T47D (cell line): ENCODE data around the gene PGAP6.
"Not testable (repeated sequence)": the region's sequence is repeated elsewhere in the genome, so short reads cannot be mapped to it uniquely, and the experiment has no call there.

Experiments
- DNase-seq, 2 experiments: peaks; one replicate each; pipeline versions ENCODE4 v3.0.0 to v3.0.0-alpha.2; 2011 to 2012; ENCODE audit warnings: low read depth in 1 of 2, low spot score in 1 of 2
- JUND ChIP-seq: IDR thresholded peaks from 2 replicates; pipeline ENCODE4 v1.6.1; 2012; ENCODE audit warnings: low read depth
- in situ Hi-C: cut with HindIII; loops from 2 replicates; pipeline ENCODE4 v1.10.0; 2016; ENCODE audit warnings: low sequenced_read_pairs, low pct_unique_long_range_greater_than_20kb

The PGAP6 gene

DNA sequence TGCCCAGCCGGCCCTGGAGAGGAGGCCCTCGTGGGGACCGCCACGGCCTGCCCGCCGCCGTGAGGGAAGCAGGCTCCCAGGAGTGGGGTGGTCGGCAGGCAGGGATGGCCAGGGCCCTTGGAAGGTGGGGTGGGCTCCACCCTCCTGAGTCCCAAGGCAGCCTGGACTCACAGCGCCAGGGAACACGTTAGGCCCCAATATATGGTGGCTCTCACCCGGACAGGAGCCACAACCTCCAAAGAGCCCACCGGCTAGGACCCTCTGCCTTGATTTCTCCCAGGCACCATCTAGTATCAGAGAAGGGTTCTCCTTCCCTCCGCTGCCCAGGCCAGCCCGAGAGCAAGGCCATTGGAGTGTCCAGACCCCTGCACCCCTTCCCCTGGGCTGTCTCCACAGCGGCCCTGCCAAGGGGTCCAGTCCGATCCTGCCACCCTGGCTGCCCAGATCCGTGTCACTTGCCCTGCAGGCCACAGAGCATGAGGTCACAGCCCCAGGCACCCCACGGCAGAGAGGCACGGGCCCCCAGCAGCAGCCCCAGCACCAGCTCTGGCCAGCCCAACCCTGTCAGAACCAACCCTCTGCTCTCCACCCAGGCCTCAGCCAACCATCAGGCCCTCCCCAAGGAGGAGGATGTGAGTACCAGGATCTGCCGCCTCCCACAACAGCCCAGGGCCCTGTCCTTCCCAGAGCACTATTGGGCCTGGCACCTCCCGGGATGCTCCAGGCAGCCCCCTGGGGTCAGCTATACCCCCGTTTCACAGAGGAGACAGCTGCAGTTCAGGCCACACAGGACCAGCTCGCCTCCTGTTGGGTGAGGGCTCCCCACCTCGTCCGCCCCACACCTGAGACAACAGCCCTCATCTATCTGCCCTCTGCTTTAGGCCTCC is 28.1 kb downstream of the PGAP6 start:
- no peak for TF ChIP-seq JUND
- no peak for DNase-seq
- in situ Hi-C loops: no loop called here

DNA sequence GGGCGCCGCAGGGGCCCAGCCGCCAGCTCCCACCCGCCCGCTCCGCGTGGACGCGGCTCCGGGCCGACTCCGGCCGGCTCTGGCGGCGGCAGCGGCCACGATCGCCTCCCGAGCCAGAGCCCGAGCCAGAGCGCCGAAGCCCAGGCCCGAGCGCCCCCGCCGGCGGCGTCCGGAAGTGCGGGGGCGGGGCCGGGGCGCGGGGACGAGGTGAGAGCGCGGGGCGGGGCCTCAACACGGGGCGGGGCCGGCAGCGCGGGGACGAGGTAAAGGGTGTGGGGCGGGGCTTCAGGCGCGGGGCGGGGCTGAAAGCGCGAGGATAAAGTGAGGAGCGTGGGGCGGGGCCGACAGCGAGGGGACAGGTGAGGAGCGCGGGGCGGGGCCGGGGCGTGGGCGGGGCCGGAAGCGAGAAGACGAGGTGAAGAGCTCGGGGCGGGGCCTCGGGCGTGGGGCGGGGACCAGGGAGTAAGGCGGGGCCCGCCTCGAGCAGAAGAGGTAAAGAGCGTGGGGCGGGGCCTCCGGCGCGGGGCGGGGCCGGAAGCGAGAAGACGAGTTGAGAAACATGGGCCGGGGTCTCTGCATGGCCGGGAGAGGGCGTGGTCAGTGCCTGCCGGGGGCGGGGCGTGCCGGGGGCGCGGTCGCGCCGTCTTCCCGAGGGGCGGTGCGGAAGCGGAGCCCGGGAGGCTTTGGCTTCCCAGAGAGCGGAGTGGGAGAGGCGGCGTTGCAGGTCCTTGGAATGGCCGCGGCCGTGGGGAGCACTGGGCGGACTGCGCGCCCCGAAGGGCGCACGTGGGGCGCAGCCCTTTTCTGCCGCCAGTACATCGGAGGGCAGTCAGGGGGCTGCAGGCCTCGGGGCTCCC is 29.0 kb downstream of the PGAP6 start, which contains the start of gene AXIN1:
TSS of gene AXIN1 (minus strand) at position 177 of the 857 bp plus-strand sequence. CDS start 5,698 bp downstream, outside the sequence.
- no peak for TF ChIP-seq JUND
- DNase-seq: peak; percentile 90 to 99
- in situ Hi-C loops: no loop called here

DNA sequence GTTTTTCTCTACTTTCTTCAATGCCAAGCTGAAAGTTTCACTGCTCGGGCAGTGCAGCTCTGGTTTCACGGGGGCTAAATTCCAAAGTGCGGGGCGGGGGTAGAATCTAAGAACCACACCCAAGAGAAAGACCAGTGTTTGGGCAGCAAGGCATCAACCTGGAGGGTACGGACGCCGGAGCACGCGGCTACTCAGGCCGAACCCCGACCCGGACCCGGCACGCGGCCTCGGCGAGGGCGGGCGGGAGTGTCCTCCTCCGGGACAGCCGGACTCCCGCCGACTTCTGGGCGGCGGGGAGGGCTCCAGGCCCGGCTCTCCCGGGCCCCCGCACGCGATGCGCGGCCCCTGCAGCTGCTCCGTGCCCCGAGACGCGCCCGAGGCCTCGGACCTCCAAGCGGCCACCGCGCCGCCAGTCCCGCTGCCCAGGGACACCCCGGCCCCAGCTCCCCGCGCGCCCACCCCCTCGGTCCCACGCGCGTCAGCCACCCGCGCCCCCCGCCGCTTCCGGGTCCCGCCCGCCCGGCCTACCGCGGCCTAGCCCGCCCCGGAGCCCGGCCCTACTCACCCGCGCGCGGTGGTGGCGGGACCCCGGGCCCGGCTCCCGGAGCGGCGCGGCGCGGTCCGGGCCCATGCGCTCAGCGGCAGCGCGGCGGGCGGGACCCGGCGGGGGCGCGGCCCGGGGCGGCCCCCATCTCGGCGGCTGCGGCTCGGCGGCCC is 29.8 kb downstream of the PGAP6 start:
- no peak for TF ChIP-seq JUND
- no peak for DNase-seq
- in situ Hi-C loops: no loop called here

DNA sequence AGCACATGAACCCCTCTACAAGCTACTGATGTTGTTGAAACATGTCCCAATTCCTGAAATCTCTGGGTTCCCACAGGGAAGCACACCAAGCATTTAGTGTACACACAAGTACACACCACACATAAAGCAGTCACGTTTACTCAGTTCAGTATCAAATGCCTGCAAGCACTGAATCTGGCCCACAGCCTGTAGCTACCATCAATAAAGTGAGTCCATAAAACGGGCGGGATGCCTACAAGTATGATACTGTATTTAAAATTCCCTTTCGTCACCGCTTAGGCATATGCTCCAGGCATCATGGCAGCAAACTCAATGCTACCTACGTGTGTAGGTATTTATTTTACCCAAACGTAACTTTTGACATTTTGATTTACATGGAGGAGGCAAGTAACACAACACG is 31.6 kb downstream of the PGAP6 start:
- TF ChIP-seq JUND: no peak
- no peak for DNase-seq
- in situ Hi-C loops: no loop called here

DNA sequence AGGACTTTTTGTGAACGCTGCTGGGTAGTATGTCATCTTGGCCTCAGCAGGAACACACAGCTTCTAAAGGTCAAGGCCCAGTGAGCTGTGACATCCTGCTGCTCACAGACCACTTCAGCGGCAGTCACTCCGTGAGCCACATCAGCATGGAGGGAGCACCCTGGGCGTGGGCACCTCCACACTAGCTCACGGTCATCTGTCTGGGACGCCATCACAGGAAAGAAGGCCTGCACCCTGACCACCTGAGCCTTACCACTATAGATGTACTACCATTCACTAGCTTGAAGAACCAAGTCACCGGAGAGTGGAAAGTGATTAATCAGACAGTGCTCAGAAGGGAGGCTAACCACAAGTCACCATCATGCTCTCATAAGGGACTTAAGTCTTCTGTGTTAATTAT is 32.6 kb downstream of the PGAP6 start:
- in situ Hi-C loops: no loop called here
- DNase-seq: no peak

DNA sequence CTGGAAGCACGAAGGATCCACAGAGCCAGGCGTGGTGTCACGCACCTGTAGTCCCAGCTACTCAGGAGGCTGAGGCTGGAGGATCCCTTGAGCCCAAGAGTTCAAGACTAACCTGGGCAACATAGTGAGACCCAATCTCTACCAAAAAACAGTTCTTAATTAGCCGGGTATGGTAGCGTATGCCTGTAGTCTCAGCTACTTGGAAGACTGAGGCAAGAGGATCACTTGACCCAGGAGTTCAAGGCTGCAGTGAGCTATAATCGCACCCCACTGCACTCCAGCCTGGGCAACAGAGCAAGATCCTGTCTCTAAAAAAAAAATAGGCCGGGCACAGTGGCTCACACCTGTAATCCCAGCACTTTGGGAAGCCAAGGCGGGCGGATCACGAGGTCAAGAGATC is 33.3 kb downstream of the PGAP6 start:
- DNase-seq, in situ Hi-C loops: not testable (repeated sequence)

More for the DNA sequence above, 32.6 kb downstream of the PGAP6 start:
- no peak for TF ChIP-seq JUND

DNA sequence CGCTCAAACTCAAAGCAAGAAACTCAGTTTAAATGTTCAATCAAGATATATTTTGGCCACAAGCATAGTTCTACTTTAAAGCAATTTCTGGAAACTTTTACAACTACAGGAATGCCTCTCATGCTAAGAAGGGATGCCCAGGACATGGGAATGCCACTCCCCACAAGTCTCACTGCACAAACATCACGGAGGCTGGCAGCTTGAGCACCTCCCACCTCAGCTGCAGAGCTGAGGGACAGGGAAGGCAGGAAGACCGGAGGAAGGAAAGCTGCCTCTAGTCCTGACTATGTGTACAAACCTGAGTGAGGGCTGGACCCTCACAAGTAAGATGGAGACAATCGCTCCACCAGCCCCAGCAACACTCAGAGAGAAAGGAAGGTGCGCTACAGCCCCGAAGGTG is 34.6 kb downstream of the PGAP6 start:
- in situ Hi-C loops: no loop called here
- TF ChIP-seq JUND: no peak
- DNase-seq: no peak

DNA sequence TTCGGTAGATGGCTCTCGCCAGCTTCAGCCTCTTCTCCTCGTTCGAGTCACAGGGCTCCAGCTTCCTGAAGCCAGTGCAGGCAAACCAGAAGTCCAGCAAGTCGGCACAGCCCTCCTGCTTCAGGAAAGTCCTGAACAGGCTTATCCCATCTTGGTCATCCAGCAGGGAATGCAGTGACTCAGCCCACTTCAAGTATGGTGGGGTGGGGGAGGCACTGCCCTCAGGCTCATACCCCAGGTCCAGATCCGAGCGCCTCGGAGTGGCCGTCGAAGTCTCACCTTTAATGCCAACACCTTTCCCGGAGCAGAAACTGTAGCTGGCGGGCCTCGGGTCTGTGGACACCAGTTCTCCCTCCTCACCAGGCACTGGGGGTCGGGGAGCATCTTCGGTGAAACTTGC is 35.2 kb downstream of the PGAP6 start:
- no peak for TF ChIP-seq JUND
- in situ Hi-C loops: no loop called here
- no peak for DNase-seq

DNA sequence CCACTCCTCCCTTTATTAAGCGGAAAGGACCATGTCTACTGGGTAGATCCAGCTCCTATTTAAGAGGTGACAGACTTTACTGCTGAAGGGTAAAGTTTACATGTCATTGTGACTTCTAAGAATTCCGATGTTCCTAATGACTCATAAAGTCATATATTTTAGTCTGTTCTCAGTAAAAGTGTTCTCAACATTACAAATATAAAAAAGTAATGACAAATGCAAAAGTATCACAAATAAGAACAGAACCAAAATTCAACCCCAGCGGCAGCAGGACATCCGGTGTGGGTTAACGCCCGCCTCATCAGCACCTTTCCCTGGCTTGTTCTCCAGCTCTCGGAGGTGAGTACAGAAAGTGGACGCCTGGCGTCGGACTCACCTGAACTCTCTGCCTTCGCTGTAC is 36.0 kb downstream of the PGAP6 start:
- TF ChIP-seq JUND: no peak
- no peak for DNase-seq
- in situ Hi-C loops: no loop called here

DNA sequence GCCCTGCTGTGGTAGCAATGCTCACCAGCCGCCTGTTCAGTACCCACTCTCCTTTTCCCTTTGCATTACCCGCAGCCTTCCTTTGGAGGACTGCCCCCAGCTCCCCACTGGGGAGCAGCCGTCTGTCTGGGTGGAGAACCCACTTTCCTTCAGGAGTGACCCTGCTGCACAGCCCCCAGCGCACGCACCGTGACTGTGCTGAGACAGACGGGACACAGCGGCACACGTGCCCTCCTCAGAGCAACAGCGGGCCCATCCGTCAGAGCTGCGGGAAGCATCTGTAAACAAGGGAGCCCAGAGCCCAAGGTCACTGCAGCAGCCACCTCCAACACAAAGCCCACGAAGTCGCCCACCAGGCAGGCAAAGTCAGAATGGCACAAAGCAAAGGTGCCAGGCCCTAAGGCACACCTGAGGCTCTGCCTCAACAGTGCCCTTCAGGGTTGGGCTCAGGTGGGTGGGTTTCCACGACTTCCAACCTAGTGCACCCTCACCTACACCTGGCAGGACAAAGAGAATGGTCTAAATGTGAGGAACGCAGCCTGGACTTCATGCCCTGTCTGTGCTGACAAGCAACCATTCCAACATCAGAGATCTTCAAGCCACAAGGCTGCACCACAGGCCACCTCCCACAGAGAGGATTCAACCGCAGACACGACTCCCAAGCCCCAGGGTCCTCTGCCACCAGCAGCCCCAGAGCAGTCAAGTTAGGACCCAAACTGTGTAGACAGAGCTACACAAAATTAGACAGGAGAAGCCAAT is 39.1 kb downstream of the PGAP6 start:
- in situ Hi-C loops: no loop called here

DNA sequence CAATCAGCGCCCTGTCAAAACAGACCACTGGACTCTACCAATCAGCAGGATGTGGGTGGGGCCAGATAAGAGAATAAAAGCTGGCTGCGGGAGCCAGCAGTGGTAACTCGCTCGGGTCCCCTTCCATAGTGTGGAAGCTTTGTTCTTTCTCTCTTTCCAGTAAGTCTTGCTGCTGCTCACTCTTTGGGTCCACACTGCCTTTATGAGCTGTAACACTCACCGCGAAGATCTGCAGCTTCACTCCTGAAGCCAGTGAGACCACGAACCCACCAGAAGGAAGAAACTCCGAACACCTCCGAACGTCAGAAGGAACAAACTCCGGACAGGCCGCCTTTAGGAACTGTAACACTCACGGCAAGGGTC is 39.8 kb downstream of the PGAP6 start:
- DNase-seq, in situ Hi-C loops: not testable (repeated sequence)

More for the DNA sequence above, 39.1 kb downstream of the PGAP6 start:
- no peak for TF ChIP-seq JUND
- DNase-seq: no peak

DNA sequence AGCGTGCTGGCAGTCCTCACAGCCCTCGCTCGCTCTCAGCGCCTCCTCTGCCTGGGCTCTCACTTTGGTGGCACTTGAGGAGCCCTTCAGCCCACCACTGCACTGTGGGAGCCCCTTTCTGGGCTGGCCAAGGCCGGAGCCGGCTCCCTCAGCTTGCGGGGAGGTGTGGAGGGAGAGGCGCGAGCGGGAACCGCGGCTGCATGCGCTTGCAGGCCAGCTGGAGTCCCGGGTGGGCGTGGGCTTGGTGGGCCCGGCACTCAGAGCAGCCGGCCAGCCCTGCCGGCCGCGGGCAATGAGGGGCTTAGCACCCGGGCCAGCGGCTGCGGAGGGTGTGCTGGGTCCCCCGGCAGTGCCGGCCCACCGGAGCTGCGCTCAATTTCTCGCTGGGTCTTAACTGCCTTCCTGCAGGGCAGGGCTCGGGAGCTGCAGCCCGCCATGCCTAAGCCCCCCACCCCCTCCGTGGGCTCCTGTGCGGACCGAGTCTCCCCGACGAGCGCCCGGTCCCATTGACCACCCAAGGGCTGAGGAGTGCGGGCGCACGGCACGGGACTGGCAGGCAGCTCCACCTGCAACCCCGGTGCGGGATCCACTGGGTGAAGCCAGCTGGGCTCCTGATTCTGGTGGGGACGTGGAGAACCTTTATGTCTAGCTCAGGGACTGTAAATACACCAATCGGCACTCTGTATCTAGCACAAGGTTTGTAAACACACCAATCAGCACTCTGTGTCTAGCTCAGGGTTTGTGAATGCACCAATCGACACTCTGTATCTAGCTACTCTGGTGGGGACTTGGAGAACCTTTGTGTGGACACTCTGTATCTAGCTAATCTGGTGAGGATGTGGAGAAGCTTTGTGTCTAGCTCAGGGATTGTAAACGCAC is 40.4 kb downstream of the PGAP6 start:
- in situ Hi-C loops: not testable (repeated sequence)

More for the DNA sequence above, 40.4 kb downstream of the PGAP6 start:
- DNase-seq: not testable (repeated sequence)
